Activated naive CD4-positive, alpha-beta T cell treated with anti-CD3 and anti-CD28 coated beads, Interleukin-2, amount 50 U/mL, for 24 hours (primary cell): ENCODE data around the gene DENND2A.
"Not testable (repeated sequence)": the region's sequence is repeated elsewhere in the genome, so short reads cannot be mapped to it uniquely, and the experiment has no call there.

Experiments used
- H3K27ac Mint-ChIP-seq: one replicate; pipeline ENCODE4 v1.8.0; 2021; ENCODE audit warnings: mild to moderate bottlenecking, mixed read lengths
- H3K27me3 Mint-ChIP-seq: one replicate; pipeline ENCODE4 v1.8.0; 2021; ENCODE audit warnings: mixed read lengths
- H3K36me3 Mint-ChIP-seq: one replicate; pipeline ENCODE4 v1.8.0; 2021; ENCODE audit warnings: mixed read lengths
- H3K4me1 Mint-ChIP-seq: one replicate; pipeline ENCODE4 v1.8.0; 2021; ENCODE audit warnings: mixed read lengths
- H3K4me3 Mint-ChIP-seq: one replicate; pipeline ENCODE4 v1.8.0; 2021; ENCODE audit warnings: mild to moderate bottlenecking, mixed read lengths
- H3K9me3 Mint-ChIP-seq: one replicate; pipeline ENCODE4 v1.8.0; 2021; ENCODE audit warnings: mixed read lengths

Gene DENND2A

GRCh38 chr7:140517546-140518369, 122.9 kb downstream of the DENND2A start:
- Mint-ChIP-seq H3K27ac (peak overlapping the region; percentile 65), H3K4me1 (peaks cover 4% of the 10 kb centered on the region), H3K4me3 (no peak overlapping the region), H3K27me3 (no peaks in the 10 kb centered on the region), H3K9me3 (no peaks in the 10 kb centered on the region), H3K36me3 (no peaks in the 10 kb centered on the region)

GRCh38 chr7:140512317-140513000, 128.2 kb downstream of the DENND2A start:
- H3K4me1 Mint-ChIP-seq = no peaks in the 10 kb centered on the region
- H3K4me3 Mint-ChIP-seq = no peak overlapping the region
- H3K9me3 Mint-ChIP-seq = no peaks in the 10 kb centered on the region
- no peaks in the 10 kb centered on the region for H3K27me3 Mint-ChIP-seq
- H3K36me3 Mint-ChIP-seq = no peaks in the 10 kb centered on the region
- H3K27ac Mint-ChIP-seq = no peak overlapping the region

- no peak overlapping the region for H3K27ac Mint-ChIP-seq
Observed at GRCh38 chr7:140509789-140510188, 130.8 kb downstream of the DENND2A start.

GRCh38 chr7:140507556-140507955, 133.1 kb downstream of the DENND2A start:
- H3K4me1 Mint-ChIP-seq, H3K27me3 Mint-ChIP-seq, H3K9me3 Mint-ChIP-seq, H3K27ac Mint-ChIP-seq, H3K36me3 Mint-ChIP-seq, H3K4me3 Mint-ChIP-seq: not testable (repeated sequence)

More at GRCh38 chr7:140509789-140510188, 130.8 kb downstream of the DENND2A start:
- H3K4me3 Mint-ChIP-seq = no peak overlapping the region
- H3K27me3 Mint-ChIP-seq = no peaks in the 10 kb centered on the region
- no peaks in the 10 kb centered on the region for H3K4me1 Mint-ChIP-seq
- no peaks in the 10 kb centered on the region for H3K36me3 Mint-ChIP-seq
- H3K9me3 Mint-ChIP-seq = no peaks in the 10 kb centered on the region

- Mint-ChIP-seq H3K9me3 (no peaks in the 10 kb centered on the region), H3K36me3 (no peaks in the 10 kb centered on the region), H3K4me1 (no peaks in the 10 kb centered on the region), H3K27ac (no peak overlapping the region), H3K4me3 (no peak overlapping the region), H3K27me3 (no peaks in the 10 kb centered on the region)
Observed at GRCh38 chr7:140506788-140507464, 133.7 kb downstream of the DENND2A start.

- Mint-ChIP-seq H3K36me3 (no peaks in the 10 kb centered on the region), H3K4me3 (no peak overlapping the region), H3K4me1 (no peaks in the 10 kb centered on the region), H3K9me3 (no peaks in the 10 kb centered on the region), H3K27me3 (no peaks in the 10 kb centered on the region), H3K27ac (no peak overlapping the region)
Observed at GRCh38 chr7:140501966-140502365, 138.6 kb downstream of the DENND2A start.

- H3K4me1 Mint-ChIP-seq, H3K9me3 Mint-ChIP-seq, H3K4me3 Mint-ChIP-seq, H3K36me3 Mint-ChIP-seq, H3K27ac Mint-ChIP-seq, H3K27me3 Mint-ChIP-seq: not testable (repeated sequence)
Observed at GRCh38 chr7:140497807-140498206, 142.8 kb downstream of the DENND2A start.

GRCh38 chr7:140497241-140497769, 143.3 kb downstream of the DENND2A start:
- H3K27ac Mint-ChIP-seq = no peak overlapping the region
- H3K27me3 Mint-ChIP-seq = no peaks in the 10 kb centered on the region
- H3K4me1 Mint-ChIP-seq = no peaks in the 10 kb centered on the region
- no peaks in the 10 kb centered on the region for H3K36me3 Mint-ChIP-seq
- no peak overlapping the region for H3K4me3 Mint-ChIP-seq
- no peaks in the 10 kb centered on the region for H3K9me3 Mint-ChIP-seq

- Mint-ChIP-seq H3K9me3 (no peaks in the 10 kb centered on the region), H3K36me3 (no peaks in the 10 kb centered on the region), H3K4me1 (no peaks in the 10 kb centered on the region), H3K4me3 (no peak overlapping the region), H3K27me3 (no peaks in the 10 kb centered on the region), H3K27ac (no peak overlapping the region)
Observed at GRCh38 chr7:140495514-140496097, 145.0 kb downstream of the DENND2A start.

GRCh38 chr7:140494867-140495266, 145.7 kb downstream of the DENND2A start:
- H3K9me3 Mint-ChIP-seq = no peaks in the 10 kb centered on the region
- H3K4me1 Mint-ChIP-seq = no peaks in the 10 kb centered on the region
- no peaks in the 10 kb centered on the region for H3K27me3 Mint-ChIP-seq
- H3K36me3 Mint-ChIP-seq = no peaks in the 10 kb centered on the region
- H3K4me3 Mint-ChIP-seq = no peak overlapping the region
- H3K27ac Mint-ChIP-seq = no peak overlapping the region

- Mint-ChIP-seq H3K27ac (no peak overlapping the region), H3K27me3 (no peaks in the 10 kb centered on the region), H3K36me3 (no peaks in the 10 kb centered on the region), H3K9me3 (no peaks in the 10 kb centered on the region), H3K4me1 (no peaks in the 10 kb centered on the region), H3K4me3 (no peak overlapping the region)
Observed at GRCh38 chr7:140489026-140489359, 151.6 kb downstream of the DENND2A start.

GRCh38 chr7:140485500-140486265, 154.9 kb downstream of the DENND2A start:
- Mint-ChIP-seq H3K9me3 (no peaks in the 10 kb centered on the region), H3K27ac (no peak overlapping the region), H3K36me3 (no peaks in the 10 kb centered on the region), H3K4me3 (no peak overlapping the region), H3K4me1 (no peaks in the 10 kb centered on the region), H3K27me3 (no peaks in the 10 kb centered on the region)

GRCh38 chr7:140484951-140485499, 155.6 kb downstream of the DENND2A start:
- Mint-ChIP-seq H3K27me3 (no peaks in the 10 kb centered on the region), H3K4me1 (no peaks in the 10 kb centered on the region), H3K4me3 (no peak overlapping the region), H3K27ac (no peak overlapping the region), H3K36me3 (no peaks in the 10 kb centered on the region), H3K9me3 (no peaks in the 10 kb centered on the region)

- H3K27me3 Mint-ChIP-seq = no peaks in the 10 kb centered on the region
- H3K36me3 Mint-ChIP-seq = no peaks in the 10 kb centered on the region
- H3K9me3 Mint-ChIP-seq = no peaks in the 10 kb centered on the region
- H3K4me1 Mint-ChIP-seq = no peaks in the 10 kb centered on the region
- H3K4me3 Mint-ChIP-seq = no peak overlapping the region
- H3K27ac Mint-ChIP-seq = no peak overlapping the region
Observed at GRCh38 chr7:140484479-140484878, 156.1 kb downstream of the DENND2A start.

GRCh38 chr7:140479739-140480084, 160.9 kb downstream of the DENND2A start:
- Mint-ChIP-seq H3K9me3 (no peaks in the 10 kb centered on the region), H3K27ac (peak overlapping the region; percentile 6), H3K36me3 (no peaks in the 10 kb centered on the region)

More at GRCh38 chr7:140479739-140480084, 160.9 kb downstream of the DENND2A start:
- Mint-ChIP-seq H3K4me3 (peak overlapping the region; percentile 99), H3K27me3 (no peaks in the 10 kb centered on the region), H3K4me1 (peaks cover 29% of the 10 kb centered on the region)
